Ecto neural progenitor cell (in vitro differentiated cells): ENCODE data around the gene APOO.

Experiments used
- DNase-seq: peaks from one replicate; pipeline ENCODE4 v3.0.0-alpha.2; 2018; ENCODE audit warnings: low spot score

Gene APOO

GRCh38 chrX:23907498-23908218, at the start of gene APOO, which contains the start of gene CXorf58:
Gene APOO, minus strand, starts transcription at chrX:23907938. Its CDS starts 236 bp downstream, at chrX:23907702.
Gene CXorf58, plus strand, starts transcription at chrX:23908006. Its CDS starts 2,297 bp downstream, at chrX:23910303.
- DNase-seq = peak; percentile 97

GRCh38 chrX:23954396-23954795, 46.7 kb upstream of the APOO start:
- DNase-seq = no peak

GRCh38 chrX:23953908-23954269, 46.2 kb upstream of the APOO start:
- no peak for DNase-seq

- DNase-seq = no peak
Observed at GRCh38 chrX:23952984-23953907, 45.5 kb upstream of the APOO start.

GRCh38 chrX:23952391-23952790, 44.7 kb upstream of the APOO start:
- DNase-seq = no peak

GRCh38 chrX:23945206-23945605, 37.5 kb upstream of the APOO start:
- no peak for DNase-seq

- no peak for DNase-seq
Observed at GRCh38 chrX:23944234-23944633, 36.5 kb upstream of the APOO start.

GRCh38 chrX:23939203-23939602, 31.5 kb upstream of the APOO start:
- no peak for DNase-seq

- no peak for DNase-seq
Observed at GRCh38 chrX:23938690-23939089, 31.0 kb upstream of the APOO start.

- no peak for DNase-seq
Observed at GRCh38 chrX:23937100-23937499, 29.4 kb upstream of the APOO start.

- DNase-seq = no peak
Observed at GRCh38 chrX:23936180-23936579, 28.4 kb upstream of the APOO start.

- no peak for DNase-seq
Observed at GRCh38 chrX:23935106-23935505, 27.4 kb upstream of the APOO start.

GRCh38 chrX:23932046-23932445, 24.3 kb upstream of the APOO start:
- DNase-seq = no peak

- no peak for DNase-seq
Observed at GRCh38 chrX:23930894-23931604, 23.3 kb upstream of the APOO start.

GRCh38 chrX:23926015-23926414, 18.3 kb upstream of the APOO start:
- no peak for DNase-seq

- DNase-seq = peak; percentile 51
Observed at GRCh38 chrX:23919706-23920320, 12.1 kb upstream of the APOO start.

GRCh38 chrX:23919148-23919547, 11.4 kb upstream of the APOO start:
- DNase-seq = no peak

GRCh38 chrX:23911126-23911835, 3.5 kb upstream of the APOO start:
- no peak for DNase-seq

GRCh38 chrX:23908219-23909004, 674 bp upstream of the APOO start:
- DNase-seq = no peak

GRCh38 chrX:23907111-23907497, 634 bp downstream of the APOO start:
- DNase-seq = no peak

- no peak for DNase-seq
Observed at GRCh38 chrX:23904096-23904495, 3.6 kb downstream of the APOO start.
